Activated T-cell treated with anti-CD3 and anti-CD28 coated beads, Interleukin-2, amount 50 U/mL, for 4 hours (primary cell): ENCODE data around the gene CSNK1G2. TPM values are rescaled to one million over a fixed set of nuclear protein-coding genes. Genes with fewer than 3 reads are reported as not detected.
A peak's percentile ranks its signal among the peaks of the same experiment; 100 is the strongest.

Experiments
- ATAC-seq, 2 donors: fragments of 200-7000 bp; cut with Tn5 transposase; one replicate each; pipeline ENCODE4 v1.10.0; 2021
- DNase-seq: peaks from one replicate; pipeline ENCODE4 v3.0.0-alpha.2; 2020
- H3K27me3 Mint-ChIP-seq: one replicate; pipeline ENCODE4 v1.8.0; 2021; ENCODE audit warnings: low read depth, mixed read lengths
- H3K36me3 Mint-ChIP-seq: one replicate; pipeline ENCODE4 v1.8.0; 2022; ENCODE audit warnings: mixed read lengths; ENCODE audit not compliant: insufficient read depth
- H3K4me1 Mint-ChIP-seq: one replicate; pipeline ENCODE4 v1.8.0; 2021; ENCODE audit warnings: low read depth, mixed read lengths
- H3K4me3 Mint-ChIP-seq: one replicate; pipeline ENCODE4 v1.8.0; 2021; ENCODE audit warnings: mild to moderate bottlenecking, moderate library complexity, mixed read lengths
- H3K9me3 Mint-ChIP-seq: one replicate; pipeline ENCODE4 v1.8.0; 2021; ENCODE audit warnings: mixed read lengths
- total RNA-seq, 3 donors: library from RNA; stranded (reverse); gene quantifications; one replicate each; pipeline ENCODE4 v1.2.1, GENCODE V29; 2021

The CSNK1G2 gene
- 10 to 100 TPM; 52.7 to 60.6 (median 59.0) TPM for total RNA-seq

DNA sequence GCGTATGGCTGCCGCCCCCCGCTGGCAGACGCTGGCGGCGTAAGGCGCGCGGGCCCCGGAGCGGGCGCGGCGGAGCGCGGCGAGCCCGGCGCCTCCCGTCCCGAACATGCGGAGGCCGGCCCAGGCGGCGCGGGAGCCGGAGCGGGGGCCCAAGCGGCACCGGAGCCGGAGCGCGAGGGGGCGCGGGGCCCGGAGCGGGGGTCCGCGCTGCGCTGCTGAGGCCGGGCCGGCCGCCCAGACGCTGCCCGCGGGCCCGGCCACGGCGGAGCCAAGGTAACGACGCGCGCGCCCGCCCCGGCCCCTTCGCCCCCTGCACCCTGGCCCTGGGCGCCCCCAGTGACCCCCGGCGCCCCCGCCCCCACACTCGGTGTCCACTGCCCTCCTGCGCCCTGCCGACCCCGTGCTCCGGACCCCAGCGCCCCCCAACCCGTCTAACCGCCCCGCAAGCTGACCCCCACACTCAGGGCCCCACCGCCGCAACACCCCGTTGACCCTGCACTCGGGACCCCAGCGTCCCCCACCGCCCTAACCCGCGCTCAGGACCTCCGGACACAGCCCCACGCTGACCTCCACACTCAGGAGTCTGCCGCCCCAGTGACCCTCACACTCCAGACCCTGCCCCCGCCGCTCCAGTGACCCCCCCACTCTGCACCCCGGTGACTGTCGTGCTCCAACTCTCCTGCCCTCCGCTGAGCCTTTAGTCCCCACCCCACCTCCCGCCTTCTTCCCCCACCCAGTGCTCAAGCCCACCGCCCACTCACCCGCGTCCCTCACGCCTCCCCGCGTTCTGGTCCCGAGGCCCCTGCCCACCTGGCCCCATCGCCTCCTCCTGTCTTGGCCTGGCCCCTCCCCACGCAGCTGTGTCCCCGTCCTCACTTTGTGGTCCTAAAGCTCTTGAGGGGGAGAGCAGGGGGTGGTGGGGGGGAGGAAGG is at the start of gene CSNK1G2:
Gene CSNK1G2 (plus strand): TSS at position 27 of the 932 bp plus-strand sequence. CDS start 28,601 bp downstream, outside the sequence.
- Mint-ChIP-seq H3K9me3 (no peaks in the 10 kb centered on the region), H3K4me3 (peak within 1 kb of the TSS; percentile 90), H3K4me1 (peaks cover 34% of the 10 kb centered on the region), H3K27me3 (no peaks in the 10 kb centered on the region), H3K36me3 (no peaks in the 10 kb centered on the region)
- DNase-seq (no peak), ATAC-seq (peak; percentile 61 to 65)

DNA sequence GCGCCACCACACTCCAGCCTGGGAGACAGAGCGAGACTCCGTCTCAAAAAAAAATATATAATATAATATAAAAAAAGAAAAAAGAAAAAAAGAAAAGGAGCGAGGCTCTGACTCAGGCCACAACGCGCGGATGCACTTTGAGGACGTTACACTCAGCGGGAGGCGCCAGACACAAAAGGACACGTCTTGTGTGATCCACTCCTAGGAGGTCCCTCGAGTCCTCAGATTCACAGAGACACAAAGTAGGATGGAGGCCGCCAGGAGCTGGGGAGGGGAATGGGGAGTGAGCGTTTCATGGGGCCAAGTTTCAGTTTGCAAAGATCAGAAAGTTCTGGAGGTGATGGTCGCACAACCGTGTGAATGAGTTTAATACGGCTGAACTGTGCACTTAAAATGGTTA is 47.2 kb upstream of the CSNK1G2 start:
- H3K4me3 Mint-ChIP-seq: peak overlapping the region; percentile 46
- no peaks in the 10 kb centered on the region for H3K27me3 Mint-ChIP-seq
- H3K9me3 Mint-ChIP-seq: no peaks in the 10 kb centered on the region
- H3K4me1 Mint-ChIP-seq: peaks cover 38% of the 10 kb centered on the region
- no peaks in the 10 kb centered on the region for H3K36me3 Mint-ChIP-seq
- no peak for DNase-seq
- no peak for ATAC-seq

DNA sequence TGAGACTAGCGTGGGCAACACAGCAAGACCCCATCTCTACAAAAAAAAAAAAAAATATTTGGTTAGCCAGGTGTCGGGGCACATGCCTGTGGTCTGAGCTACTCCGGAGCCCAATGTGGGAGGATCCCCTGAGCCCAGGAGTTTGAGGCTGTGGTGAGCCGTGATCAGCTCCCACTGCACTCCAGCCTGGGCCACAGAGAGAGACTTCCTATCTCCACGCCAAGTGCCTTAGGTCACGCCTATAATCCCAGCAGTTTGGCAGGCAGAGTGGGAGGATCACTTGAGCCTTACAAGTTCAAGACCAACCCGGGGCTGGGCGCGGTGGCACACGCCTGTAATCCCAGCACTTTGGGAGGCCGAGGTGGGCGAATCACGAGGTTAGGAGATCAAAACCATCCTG is 44.5 kb upstream of the CSNK1G2 start:
- no peak for DNase-seq
- ATAC-seq: no peak
- Mint-ChIP-seq H3K4me3 (peak overlapping the region; percentile 11), H3K36me3 (no peaks in the 10 kb centered on the region), H3K9me3 (no peaks in the 10 kb centered on the region), H3K4me1 (peaks cover 35% of the 10 kb centered on the region), H3K27me3 (no peaks in the 10 kb centered on the region)

DNA sequence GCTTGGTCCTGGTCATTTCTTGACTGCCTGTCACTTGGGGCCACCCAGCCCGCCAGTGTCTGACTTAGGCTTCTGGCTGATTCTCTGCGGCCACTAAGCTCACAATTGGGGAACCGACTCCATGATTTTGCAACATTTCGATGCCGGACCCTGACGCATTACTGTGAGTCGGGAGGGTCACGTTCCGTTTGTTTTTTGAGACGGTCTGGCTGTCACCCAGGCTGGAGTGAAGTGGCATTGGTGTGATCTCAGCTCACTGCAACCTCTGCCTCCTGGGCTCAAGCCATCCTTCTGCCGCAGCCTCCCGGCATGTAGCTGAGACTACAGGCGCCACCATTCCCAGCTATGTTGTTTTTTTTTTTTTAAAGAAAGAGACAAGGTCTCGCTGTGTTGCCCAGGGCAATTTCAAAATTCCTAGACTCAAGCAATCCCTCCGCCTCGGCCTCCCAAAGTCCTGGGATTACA is 39.0 kb upstream of the CSNK1G2 start:
- no peak for DNase-seq
- Mint-ChIP-seq H3K9me3 (no peaks in the 10 kb centered on the region), H3K36me3 (no peaks in the 10 kb centered on the region), H3K27me3 (no peaks in the 10 kb centered on the region), H3K4me1 (peaks cover 28% of the 10 kb centered on the region), H3K4me3 (no peak overlapping the region)
- ATAC-seq: no peak

DNA sequence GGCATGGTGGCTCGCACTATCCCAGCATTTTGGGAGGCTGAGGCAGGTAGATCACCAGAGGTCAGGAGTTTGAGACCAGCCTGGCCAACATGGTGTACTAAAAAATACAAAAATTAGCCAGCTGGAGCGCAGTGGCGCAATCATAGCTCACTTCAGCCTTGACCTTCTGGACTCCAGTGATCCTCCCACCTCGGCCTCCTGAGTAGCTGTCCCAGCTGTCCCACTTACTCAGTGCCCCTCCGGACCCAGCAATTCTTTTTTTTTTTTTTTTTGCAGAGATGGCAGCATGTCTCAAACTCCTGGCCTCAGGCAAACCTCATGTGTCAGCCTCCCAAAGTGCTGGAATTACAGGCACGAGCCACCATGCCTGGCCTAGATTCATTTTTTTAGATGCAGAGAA is 38.0 kb upstream of the CSNK1G2 start:
- DNase-seq: no peak
- Mint-ChIP-seq H3K9me3 (no peaks in the 10 kb centered on the region), H3K36me3 (no peaks in the 10 kb centered on the region), H3K4me1 (peaks cover 20% of the 10 kb centered on the region), H3K4me3 (no peak overlapping the region), H3K27me3 (no peaks in the 10 kb centered on the region)
- no peak for ATAC-seq

DNA sequence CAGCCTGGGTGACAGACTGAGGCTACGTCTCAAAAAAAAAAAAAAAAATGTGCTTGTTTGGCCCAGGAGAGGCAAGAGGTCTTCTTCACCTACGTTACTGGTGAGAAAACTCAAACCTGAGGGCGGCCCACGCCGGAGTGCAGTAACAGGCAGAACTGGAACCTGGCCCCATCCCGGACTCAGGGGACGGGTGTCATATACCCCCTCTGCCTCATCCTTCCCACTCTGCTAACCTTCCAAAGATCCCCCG is 36.2 kb upstream of the CSNK1G2 start:
- no peak for ATAC-seq
- Mint-ChIP-seq H3K4me3 (peak overlapping the region; percentile 80), H3K36me3 (no peaks in the 10 kb centered on the region), H3K27me3 (no peaks in the 10 kb centered on the region), H3K9me3 (no peaks in the 10 kb centered on the region), H3K4me1 (peaks cover 26% of the 10 kb centered on the region)
- DNase-seq: no peak

DNA sequence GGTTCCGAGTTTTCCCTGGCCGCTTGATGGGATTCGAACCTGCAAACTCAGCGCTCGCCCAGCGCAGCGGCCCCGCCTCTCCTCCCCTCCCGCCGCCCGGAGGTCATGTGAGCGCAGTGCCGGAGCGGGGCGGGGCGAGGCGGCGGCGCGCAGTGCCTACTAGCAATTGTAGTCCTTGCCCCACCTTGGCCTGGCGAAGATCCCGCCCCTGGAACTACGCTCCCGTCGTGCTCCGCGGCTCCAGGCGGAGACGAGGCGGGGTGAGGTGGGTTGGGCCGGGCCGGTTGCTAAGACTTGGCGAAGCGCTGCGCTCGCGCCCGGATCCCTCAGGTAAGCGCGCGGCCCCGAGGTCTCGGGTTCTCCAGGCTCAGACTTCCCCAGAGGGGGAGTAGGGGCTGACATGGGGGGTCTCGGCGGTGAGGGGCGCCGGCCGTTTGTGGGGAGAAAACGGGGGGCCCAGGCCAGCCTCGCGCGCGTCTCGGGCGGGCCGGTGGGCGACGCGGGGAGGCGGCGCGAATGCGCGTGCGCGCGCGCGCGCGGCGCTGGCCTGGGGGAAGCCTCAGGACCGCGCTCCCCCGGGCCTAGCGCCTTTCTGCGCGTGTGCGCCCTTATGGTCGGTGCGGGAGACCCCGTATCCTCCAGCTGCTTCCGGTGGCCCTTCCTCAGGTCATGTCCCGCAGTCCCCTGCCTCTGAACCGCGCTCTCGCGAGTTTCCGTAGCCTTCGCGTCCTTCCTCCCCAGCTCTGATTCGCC is 35.7 kb upstream of the CSNK1G2 start, which contains the start of the genes ADAT3 and SCAMP4:
Gene ADAT3 (plus strand): TSS at position 290 of the 753 bp plus-strand sequence. CDS start 6,649 bp downstream, outside the sequence.
Gene SCAMP4 (plus strand): TSS at position 290 of the 753 bp plus-strand sequence. CDS start 9,621 bp downstream, outside the sequence.
- peaks cover 30% of the 10 kb centered on the region for H3K4me1 Mint-ChIP-seq
- H3K27me3 Mint-ChIP-seq: no peaks in the 10 kb centered on the region
- ATAC-seq (peak; percentile 97 to 99), DNase-seq (peak; percentile 97)
- peak within 1 kb of the TSS; percentile 88 for H3K4me3 Mint-ChIP-seq
- H3K9me3 Mint-ChIP-seq: no peaks in the 10 kb centered on the region
- H3K36me3 Mint-ChIP-seq: no peaks in the 10 kb centered on the region

DNA sequence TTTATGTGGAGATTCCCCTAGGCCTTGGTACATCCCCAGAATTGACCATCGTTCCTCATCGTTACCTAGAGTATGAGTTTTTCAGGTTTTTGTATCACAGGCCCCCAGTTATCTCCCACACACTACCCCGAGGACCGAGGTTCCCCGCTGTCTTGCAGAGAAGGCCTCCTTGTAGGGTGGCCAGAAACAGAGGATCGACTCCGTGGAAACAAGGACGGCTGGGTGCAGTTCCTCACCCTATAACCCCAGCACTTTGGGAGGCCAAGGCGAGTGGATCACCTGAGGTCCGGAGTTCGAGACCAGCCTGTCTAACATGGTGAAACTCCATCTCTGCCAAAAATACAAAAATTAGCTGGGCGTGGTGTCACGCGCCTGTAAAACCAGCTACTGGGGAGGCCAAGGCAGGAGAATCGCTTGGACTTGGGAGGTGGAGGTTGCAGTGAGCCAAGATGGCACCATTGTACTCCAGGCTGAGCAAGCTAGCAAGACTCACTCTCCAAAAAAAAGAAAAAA is 35.1 kb upstream of the CSNK1G2 start:
- H3K36me3 Mint-ChIP-seq: no peaks in the 10 kb centered on the region
- no peak for ATAC-seq
- peaks cover 31% of the 10 kb centered on the region for H3K4me1 Mint-ChIP-seq
- DNase-seq: no peak
- no peaks in the 10 kb centered on the region for H3K27me3 Mint-ChIP-seq
- H3K9me3 Mint-ChIP-seq: no peaks in the 10 kb centered on the region
- peak overlapping the region; percentile 88 for H3K4me3 Mint-ChIP-seq

DNA sequence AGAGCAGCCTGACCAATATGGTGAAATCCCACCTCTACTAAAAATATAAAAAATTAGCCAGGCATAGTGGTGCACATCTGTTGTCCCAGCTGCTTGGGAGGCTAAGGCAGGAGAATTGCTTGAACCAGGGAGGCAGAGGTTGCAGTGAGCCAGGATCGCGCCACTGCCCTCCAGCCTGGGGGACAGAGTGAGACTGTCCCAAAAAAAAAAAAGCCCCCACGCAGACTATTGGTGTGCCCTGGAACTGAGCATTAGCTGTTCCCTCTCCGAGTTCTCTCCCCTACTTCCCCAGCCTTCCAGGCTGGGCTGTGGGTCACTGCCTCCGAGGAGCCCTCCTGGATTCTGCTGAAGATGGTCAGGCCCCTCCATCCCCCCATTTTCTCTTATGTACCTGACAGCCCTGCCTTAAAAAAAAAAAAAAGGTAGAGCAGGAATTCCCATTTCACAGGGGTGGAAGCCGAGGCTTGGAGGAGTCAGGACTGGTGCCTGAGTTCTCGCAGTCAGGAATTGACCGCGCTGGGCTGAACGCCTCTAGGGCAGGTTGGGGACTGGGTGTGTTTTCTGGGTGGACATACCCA is 33.9 kb upstream of the CSNK1G2 start:
- no peak for ATAC-seq
- Mint-ChIP-seq H3K4me3 (peak overlapping the region; percentile 52), H3K9me3 (no peaks in the 10 kb centered on the region), H3K36me3 (no peaks in the 10 kb centered on the region), H3K4me1 (peaks cover 31% of the 10 kb centered on the region), H3K27me3 (no peaks in the 10 kb centered on the region)
- no peak for DNase-seq

DNA sequence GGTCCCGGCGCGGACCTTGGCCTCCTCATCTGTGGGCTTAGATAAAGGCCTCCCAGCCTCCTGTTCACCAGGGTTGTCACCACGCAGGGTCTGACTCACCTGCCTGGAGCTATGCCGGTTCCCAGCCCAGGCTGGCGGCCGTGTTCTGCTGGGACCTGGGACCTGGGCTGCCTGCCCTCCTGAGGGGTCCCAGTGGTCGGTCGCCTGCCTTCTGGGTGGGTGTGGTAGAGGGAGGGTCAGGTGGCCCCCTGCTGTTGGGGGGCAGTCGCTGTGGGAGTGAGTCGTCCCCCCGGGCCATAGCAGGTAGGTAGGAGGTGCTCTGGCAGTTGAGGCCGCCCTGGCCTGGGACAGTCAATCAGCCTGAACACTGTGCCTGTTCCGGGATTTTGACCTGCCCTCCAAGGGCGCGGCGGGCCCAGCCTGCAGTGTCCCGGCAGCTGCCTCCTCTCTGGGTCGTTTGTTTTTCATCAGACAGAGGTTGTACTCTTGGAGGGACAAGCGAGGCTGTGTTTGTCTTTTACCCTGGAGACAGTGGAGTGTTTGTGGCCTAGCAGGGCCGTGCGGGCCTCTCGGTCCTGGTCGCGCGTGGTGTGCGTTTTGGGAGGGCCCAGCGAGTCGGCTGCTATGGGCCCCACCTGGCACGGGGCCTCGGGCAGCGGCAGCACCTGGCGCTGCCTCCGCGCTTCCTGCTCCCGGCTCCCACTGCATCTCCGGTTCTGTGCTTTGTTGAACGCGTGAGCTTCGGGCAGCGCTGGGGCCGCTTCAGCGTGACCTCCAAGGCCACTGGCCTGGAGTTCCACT is 33.2 kb upstream of the CSNK1G2 start:
- ATAC-seq (no peak), DNase-seq (no peak)
- H3K36me3 Mint-ChIP-seq: no peaks in the 10 kb centered on the region
- no peaks in the 10 kb centered on the region for H3K9me3 Mint-ChIP-seq
- no peaks in the 10 kb centered on the region for H3K27me3 Mint-ChIP-seq
- H3K4me1 Mint-ChIP-seq: peaks cover 30% of the 10 kb centered on the region
- H3K4me3 Mint-ChIP-seq: no peak overlapping the region

DNA sequence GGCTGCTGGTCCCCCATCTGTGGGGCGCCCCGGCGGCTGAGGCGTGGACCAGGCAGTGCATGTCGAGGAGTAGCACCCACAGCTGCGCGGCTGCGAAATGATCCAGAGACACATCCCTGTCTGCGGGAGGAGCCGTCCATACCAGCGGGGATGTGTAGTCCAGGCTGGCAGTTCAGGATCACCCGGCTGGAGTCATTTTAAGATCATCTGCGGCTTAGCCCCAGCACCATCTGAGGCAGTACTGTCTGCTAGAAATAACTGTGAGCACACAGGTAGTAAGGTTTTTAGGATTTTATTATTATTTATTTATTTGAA is 32.7 kb upstream of the CSNK1G2 start:
- Mint-ChIP-seq H3K4me1 (peaks cover 25% of the 10 kb centered on the region), H3K27me3 (no peaks in the 10 kb centered on the region), H3K4me3 (no peak overlapping the region), H3K9me3 (no peaks in the 10 kb centered on the region), H3K36me3 (no peaks in the 10 kb centered on the region)
- ATAC-seq (no peak), DNase-seq (no peak)

DNA sequence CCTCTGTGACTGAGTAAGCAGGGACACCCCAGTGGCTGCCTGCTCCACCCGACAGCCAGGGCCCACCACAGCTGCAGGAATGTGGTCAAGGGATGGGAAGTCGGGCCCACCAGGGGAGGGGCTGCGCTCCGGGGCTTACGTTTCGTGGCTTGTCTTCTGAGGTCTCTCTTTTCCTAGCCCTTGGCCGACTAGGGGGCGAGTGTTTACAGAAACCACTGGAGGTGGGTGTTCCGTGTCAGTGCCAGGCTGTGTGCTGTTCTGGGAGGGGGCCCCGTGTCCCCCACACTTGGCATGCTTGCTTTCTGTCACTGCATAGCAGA is 31.3 kb upstream of the CSNK1G2 start:
- H3K36me3 Mint-ChIP-seq: no peaks in the 10 kb centered on the region
- H3K4me3 Mint-ChIP-seq: no peak overlapping the region
- H3K27me3 Mint-ChIP-seq: no peaks in the 10 kb centered on the region
- H3K9me3 Mint-ChIP-seq: no peaks in the 10 kb centered on the region
- ATAC-seq: no peak
- peaks cover 16% of the 10 kb centered on the region for H3K4me1 Mint-ChIP-seq
- DNase-seq: no peak

DNA sequence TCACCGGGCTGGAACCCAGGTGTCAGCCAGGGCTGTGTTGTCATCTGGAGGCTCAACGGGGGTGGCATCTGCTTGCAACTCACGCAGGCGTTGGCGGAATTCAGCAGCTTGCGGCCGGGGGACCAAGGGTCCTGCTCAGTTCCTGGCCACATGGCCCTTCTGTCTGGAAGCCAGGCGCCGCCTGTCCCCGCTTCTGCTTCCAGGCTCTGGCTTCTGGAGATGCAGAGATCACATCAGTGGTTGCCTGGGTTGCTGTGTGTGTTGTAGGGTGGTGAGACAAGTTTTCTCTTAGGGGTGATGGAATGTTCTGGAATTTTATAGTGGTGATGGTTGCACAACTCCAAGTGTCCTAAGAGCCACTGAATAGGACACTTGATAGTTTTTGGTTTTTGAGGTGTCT is 30.8 kb upstream of the CSNK1G2 start:
- peaks cover 16% of the 10 kb centered on the region for H3K4me1 Mint-ChIP-seq
- H3K4me3 Mint-ChIP-seq: no peak overlapping the region
- ATAC-seq (no peak), DNase-seq (no peak)
- no peaks in the 10 kb centered on the region for H3K36me3 Mint-ChIP-seq
- H3K9me3 Mint-ChIP-seq: no peaks in the 10 kb centered on the region
- H3K27me3 Mint-ChIP-seq: no peaks in the 10 kb centered on the region

DNA sequence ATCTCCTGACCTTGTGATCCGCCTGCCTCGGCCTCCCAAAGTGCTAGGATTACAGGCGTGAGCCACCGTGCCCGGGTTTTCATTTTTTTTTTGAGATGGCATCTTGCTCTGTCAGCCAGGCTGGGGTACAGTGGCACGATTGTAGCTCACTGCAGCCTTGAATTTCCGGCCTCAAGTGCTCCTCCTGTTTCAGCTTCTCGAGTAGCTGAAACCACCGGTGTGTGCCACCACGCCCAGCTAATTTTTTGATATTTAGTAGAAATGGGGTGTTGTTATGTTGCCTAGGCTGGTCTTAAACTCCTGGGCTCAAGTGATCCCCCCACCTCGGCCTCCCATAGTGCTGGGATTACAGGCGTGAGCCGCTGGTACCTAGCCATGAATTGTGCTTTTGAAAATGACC is 29.9 kb upstream of the CSNK1G2 start:
- DNase-seq: peak; percentile 27
- Mint-ChIP-seq H3K9me3 (no peaks in the 10 kb centered on the region), H3K4me1 (peaks cover 12% of the 10 kb centered on the region), H3K36me3 (no peaks in the 10 kb centered on the region), H3K27me3 (no peaks in the 10 kb centered on the region), H3K4me3 (no peak overlapping the region)
- peak in 1 of 2 donors; percentile 59 for ATAC-seq
